ENCODE data around the gene CSRP1. TPM values are rescaled to one million over a fixed set of nuclear protein-coding genes. Genes with fewer than 3 reads are reported as not detected.

CSRP1 gene
- total RNA-seq, 1 experiment from 2014 or later = 14.3 TPM

DNA sequence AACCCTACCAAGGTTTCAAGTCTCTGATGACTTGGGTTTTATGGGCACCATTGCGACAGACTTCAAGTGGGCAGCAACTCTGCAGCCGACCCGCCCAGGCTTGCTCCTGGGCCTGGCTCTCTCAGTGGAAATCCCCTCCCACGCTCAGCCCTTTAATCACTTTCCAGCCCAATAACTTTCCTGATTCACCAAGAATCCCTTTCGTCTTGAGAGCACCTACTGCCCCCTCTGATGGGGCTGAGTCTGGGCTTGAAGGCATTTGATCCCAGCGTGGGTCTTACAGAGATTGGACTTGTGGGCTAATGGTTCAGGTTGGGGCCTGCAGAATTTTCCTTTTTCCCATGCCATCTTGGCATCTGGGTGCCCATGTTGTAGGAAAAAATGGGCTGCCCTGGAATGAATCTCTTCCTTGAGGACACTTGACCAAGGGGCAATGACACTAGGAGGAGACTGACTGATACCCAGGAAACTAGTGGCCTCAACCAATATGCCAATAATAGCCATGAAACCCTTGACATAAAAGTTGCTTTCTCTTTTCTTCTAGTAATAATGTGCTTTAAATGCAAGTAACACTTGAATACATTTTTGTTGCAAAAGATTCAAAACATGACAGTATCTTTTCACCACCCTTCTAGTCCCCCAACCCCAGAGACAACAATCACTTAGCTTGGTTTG, 30.1 kb downstream of the CSRP1 start (continued):
- TF ChIP-seq SMAD4 (CRISPR knock-in tag; IDR thresholded peaks at IDR 0.05) (no peak), NR1H2 (CRISPR knock-in tag; IDR thresholded peaks at IDR 0.05) (no peak), FOXJ3 (CRISPR knock-in tag; IDR thresholded peaks at IDR 0.05; ENCODE audit: borderline replicate concordance) (no peak), HMGA2 (CRISPR knock-in tag; IDR thresholded peaks at IDR 0.05) (no peak), ATF2 (CRISPR knock-in tag; IDR thresholded peaks at IDR 0.05; ENCODE audit: borderline replicate concordance, low read depth) (no peak)
- TF ChIP-seq, protein P1, sequence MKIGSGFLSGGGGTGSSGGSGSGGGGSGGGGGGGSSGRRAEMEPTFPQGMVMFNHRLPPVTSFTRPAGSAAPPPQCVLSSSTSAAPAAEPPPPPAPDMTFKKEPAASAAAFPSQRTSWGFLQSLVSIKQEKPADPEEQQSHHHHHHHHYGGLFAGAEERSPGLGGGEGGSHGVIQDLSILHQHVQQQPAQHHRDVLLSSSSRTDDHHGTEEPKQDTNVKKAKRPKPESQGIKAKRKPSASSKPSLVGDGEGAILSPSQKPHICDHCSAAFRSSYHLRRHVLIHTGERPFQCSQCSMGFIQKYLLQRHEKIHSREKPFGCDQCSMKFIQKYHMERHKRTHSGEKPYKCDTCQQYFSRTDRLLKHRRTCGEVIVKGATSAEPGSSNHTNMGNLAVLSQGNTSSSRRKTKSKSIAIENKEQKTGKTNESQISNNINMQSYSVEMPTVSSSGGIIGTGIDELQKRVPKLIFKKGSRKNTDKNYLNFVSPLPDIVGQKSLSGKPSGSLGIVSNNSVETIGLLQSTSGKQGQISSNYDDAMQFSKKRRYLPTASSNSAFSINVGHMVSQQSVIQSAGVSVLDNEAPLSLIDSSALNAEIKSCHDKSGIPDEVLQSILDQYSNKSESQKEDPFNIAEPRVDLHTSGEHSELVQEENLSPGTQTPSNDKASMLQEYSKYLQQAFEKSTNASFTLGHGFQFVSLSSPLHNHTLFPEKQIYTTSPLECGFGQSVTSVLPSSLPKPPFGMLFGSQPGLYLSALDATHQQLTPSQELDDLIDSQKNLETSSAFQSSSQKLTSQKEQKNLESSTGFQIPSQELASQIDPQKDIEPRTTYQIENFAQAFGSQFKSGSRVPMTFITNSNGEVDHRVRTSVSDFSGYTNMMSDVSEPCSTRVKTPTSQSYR (CRISPR knock-in tag; IDR thresholded peaks at IDR 0.05) = no peak
- TF ChIP-seq, protein P2, sequence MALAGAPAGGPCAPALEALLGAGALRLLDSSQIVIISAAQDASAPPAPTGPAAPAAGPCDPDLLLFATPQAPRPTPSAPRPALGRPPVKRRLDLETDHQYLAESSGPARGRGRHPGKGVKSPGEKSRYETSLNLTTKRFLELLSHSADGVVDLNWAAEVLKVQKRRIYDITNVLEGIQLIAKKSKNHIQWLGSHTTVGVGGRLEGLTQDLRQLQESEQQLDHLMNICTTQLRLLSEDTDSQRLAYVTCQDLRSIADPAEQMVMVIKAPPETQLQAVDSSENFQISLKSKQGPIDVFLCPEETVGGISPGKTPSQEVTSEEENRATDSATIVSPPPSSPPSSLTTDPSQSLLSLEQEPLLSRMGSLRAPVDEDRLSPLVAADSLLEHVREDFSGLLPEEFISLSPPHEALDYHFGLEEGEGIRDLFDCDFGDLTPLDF (CRISPR knock-in tag; IDR thresholded peaks at IDR 0.05) = no peak

- peaks cover 23% of the 10 kb centered on the region for H3K27me3 Mint-ChIP-seq (ENCODE audit: low read depth)
- no peaks in the 10 kb centered on the region for H3K9me3 Mint-ChIP-seq
- ChIA-PET CTCF (interaction anchor here (0.9 to 1.1 kb wide), 2 partner anchors 40 to 64 kb away, joined by 3 read pairs; no protein-coding TSS in a partner anchor), POLR2A (interaction anchor here (0.6 kb wide), 1 partner anchor 406 kb away, joined by 4 read pairs; no protein-coding TSS in a partner anchor)
- no peaks in the 10 kb centered on the region for H3K36me3 Mint-ChIP-seq
- H3K4me1 Mint-ChIP-seq = peaks cover 30% of the 10 kb centered on the region
- H3K27ac Mint-ChIP-seq = no peak overlapping the region
- H3K4me3 Mint-ChIP-seq = no peak overlapping the region
- no peak for ATAC-seq
- TF ChIP-seq SOX15 (CRISPR knock-in tag; IDR thresholded peaks at IDR 0.05) (no peak), PRRX2 (CRISPR knock-in tag; IDR thresholded peaks at IDR 0.05) (no peak), OVOL2 (CRISPR knock-in tag; IDR thresholded peaks at IDR 0.05; ENCODE audit: borderline replicate concordance) (no peak), ATF2 (CRISPR knock-in tag; IDR thresholded peaks at IDR 0.05; ENCODE audit: borderline replicate concordance, low read depth) (no peak), ZNF138 (CRISPR knock-in tag; conservative IDR thresholded peaks at IDR 0.05) (no peak)
- no peak for DNase-seq (ENCODE audit: low spot score)
These were observed 30.8 kb downstream of the CSRP1 start for GRCh38 chr1:201475915-201476669.

- peaks cover 32% of the 10 kb centered on the region for H3K4me1 Mint-ChIP-seq
- DNase-seq (ENCODE audit: low spot score) (no peak), ATAC-seq (no peak)
- ChIA-PET POLR2A (no interaction called here), CTCF (no interaction called here)
- no peaks in the 10 kb centered on the region for H3K36me3 Mint-ChIP-seq
- H3K9me3 Mint-ChIP-seq = no peaks in the 10 kb centered on the region
- H3K27me3 Mint-ChIP-seq (ENCODE audit: low read depth) = peaks cover 33% of the 10 kb centered on the region
- H3K27ac Mint-ChIP-seq = no peak overlapping the region
- no peak overlapping the region for H3K4me3 Mint-ChIP-seq
- TF ChIP-seq ZBTB21 (CRISPR knock-in tag; IDR thresholded peaks at IDR 0.05; ENCODE audit: borderline replicate concordance) (no peak), NR3C1 (CRISPR knock-in tag; conservative IDR thresholded peaks at IDR 0.05; ENCODE audit: low read depth) (no peak), SMAD3 (CRISPR knock-in tag; IDR thresholded peaks at IDR 0.05; ENCODE audit: borderline replicate concordance) (no peak), ZNF138 (CRISPR knock-in tag; conservative IDR thresholded peaks at IDR 0.05) (no peak), ZNF396 (CRISPR knock-in tag; IDR thresholded peaks at IDR 0.05; ENCODE audit: borderline replicate concordance) (no peak), ZNF423 (CRISPR knock-in tag; IDR thresholded peaks at IDR 0.05) (no peak), NFE2L1 (CRISPR knock-in tag; IDR thresholded peaks at IDR 0.05) (no peak), ZMAT4 (CRISPR knock-in tag; IDR thresholded peaks at IDR 0.05) (no peak), NFYB (CRISPR knock-in tag; conservative IDR thresholded peaks at IDR 0.05; ENCODE audit: low read depth) (no peak), PRRX2 (CRISPR knock-in tag; IDR thresholded peaks at IDR 0.05) (no peak), ZNF671 (CRISPR knock-in tag; IDR thresholded peaks at IDR 0.05) (no peak)
- TF ChIP-seq, protein P3, sequence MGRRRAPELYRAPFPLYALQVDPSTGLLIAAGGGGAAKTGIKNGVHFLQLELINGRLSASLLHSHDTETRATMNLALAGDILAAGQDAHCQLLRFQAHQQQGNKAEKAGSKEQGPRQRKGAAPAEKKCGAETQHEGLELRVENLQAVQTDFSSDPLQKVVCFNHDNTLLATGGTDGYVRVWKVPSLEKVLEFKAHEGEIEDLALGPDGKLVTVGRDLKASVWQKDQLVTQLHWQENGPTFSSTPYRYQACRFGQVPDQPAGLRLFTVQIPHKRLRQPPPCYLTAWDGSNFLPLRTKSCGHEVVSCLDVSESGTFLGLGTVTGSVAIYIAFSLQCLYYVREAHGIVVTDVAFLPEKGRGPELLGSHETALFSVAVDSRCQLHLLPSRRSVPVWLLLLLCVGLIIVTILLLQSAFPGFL (CRISPR knock-in tag; IDR thresholded peaks at IDR 0.05; ENCODE audit: borderline replicate concordance) = no peak
These were observed 31.8 kb downstream of the CSRP1 start for GRCh38 chr1:201475130-201475529.
